ENCODE data around the gene ANKMY1.

- TF ChIP-seq CTCF (IDR thresholded peaks at IDR 0.05) (no peak), POLR2A (IDR thresholded peaks at IDR 0.05) (no peak), POLR2AphosphoS5 (IDR thresholded peaks at IDR 0.05) (no peak), EP300 (IDR thresholded peaks at IDR 0.05; ENCODE audit: low read depth) (no peak)
These were observed 9.5 kb upstream of the ANKMY1 start for GRCh38 chr2:240567137-240567871.
